Prostate gland (tissue), 2 donors: ENCODE results near the gene CRYBG1.

ENCODE experiments used
- POLR2A ChIP-seq: fragments of 450-650 bp; IDR thresholded peaks from one replicate; pipeline ENCODE4 v1.6.1; 2016; ENCODE audit warnings: antibody characterized with exemption, mild to moderate bottlenecking
- TF ChIP-seq, protein P1 (sequence below), 4 experiments: fragments of 200-600 bp in 2 of 4; fragments of 450-650 bp in 2 of 4; sonication (generic) in 2 of 4; IDR thresholded peaks; 1 replicate in 3 of 4; 2 replicates in 1 of 4; pipeline ENCODE4 v1.5.1; 2016 to 2019; ENCODE audit warnings: antibody characterized with exemption in 4 of 4, mild to moderate bottlenecking in 2 of 4, moderate library complexity in 2 of 4

DNA sequence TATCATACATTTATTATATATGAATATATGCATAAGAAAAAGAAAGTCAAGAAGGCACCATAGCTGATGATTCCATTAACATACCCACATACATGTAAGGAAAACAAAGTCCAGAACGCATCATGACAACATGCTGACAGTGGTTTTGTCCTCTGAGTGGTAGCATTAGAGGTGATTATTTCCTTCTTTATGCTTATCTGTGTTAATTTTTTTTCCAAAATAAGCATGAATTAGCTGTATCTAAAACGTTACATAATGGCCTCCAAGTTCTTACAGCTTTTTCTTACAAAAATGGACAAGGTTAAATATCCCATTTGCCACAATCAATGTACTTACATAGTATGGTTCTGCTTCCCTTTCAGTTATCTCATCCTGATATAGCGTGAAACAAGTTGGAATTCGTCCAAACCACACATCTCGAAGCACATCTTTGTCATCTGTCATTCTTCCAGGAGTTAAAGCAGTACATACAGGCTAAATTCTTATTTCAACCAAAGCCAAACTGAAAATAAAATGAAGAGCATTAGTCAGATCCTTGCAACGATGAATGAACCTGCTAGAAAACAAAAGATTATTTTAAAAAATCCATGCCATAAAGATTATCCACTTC, 44.6 kb upstream of the CRYBG1 start:
- TF ChIP-seq POLR2A = no peak
- TF ChIP-seq, protein P1, sequence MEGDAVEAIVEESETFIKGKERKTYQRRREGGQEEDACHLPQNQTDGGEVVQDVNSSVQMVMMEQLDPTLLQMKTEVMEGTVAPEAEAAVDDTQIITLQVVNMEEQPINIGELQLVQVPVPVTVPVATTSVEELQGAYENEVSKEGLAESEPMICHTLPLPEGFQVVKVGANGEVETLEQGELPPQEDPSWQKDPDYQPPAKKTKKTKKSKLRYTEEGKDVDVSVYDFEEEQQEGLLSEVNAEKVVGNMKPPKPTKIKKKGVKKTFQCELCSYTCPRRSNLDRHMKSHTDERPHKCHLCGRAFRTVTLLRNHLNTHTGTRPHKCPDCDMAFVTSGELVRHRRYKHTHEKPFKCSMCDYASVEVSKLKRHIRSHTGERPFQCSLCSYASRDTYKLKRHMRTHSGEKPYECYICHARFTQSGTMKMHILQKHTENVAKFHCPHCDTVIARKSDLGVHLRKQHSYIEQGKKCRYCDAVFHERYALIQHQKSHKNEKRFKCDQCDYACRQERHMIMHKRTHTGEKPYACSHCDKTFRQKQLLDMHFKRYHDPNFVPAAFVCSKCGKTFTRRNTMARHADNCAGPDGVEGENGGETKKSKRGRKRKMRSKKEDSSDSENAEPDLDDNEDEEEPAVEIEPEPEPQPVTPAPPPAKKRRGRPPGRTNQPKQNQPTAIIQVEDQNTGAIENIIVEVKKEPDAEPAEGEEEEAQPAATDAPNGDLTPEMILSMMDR (IDR thresholded peaks at IDR 0.05) = no peak
